ENCODE measurements around the gene TIMM10. TPM values are rescaled to one million over a fixed set of nuclear protein-coding genes. Genes with fewer than 3 reads are reported as not detected.

TIMM10 gene
- total RNA-seq, 1 experiment from 2014 or later: 152 TPM

- Histone ChIP-seq H3K9me3 (ENCODE audit: control insufficient read depth, insufficient read depth, low read depth, low read length) (no peaks in the 10 kb centered on the region), H3K4me1 (ENCODE audit: control insufficient read depth, insufficient read depth, low read length) (peaks cover 6% of the 10 kb centered on the region; the same call in 1 of the 2 replicates), H3K27me3 (ENCODE audit: control insufficient read depth, insufficient read depth, low read length) (no peaks in the 10 kb centered on the region), H3K36me3 (ENCODE audit: control insufficient read depth, insufficient read depth, low read length) (no peaks in the 10 kb centered on the region), H3K4me3 (ENCODE audit: low read depth in 2 of 2, low read length in 2 of 2) (no peak overlapping the region), H3K27ac (ENCODE audit: low read length) (no peak overlapping the region)
- no TSS peak for BruUV-seq (replicated peaks)
- CTCF ChIA-PET: no interaction called here
- no peak for DNase-seq (ENCODE audit: low read depth, low spot score)
- no peak for ATAC-seq
- no peak for TF ChIP-seq REST (IDR thresholded peaks at IDR 0.05; ENCODE audit: insufficient read depth in 1 of 2, low read depth in 2 of 2, low read length in 1 of 2)
- TF ChIP-seq TCF7L2 (IDR thresholded peaks at IDR 0.05; ENCODE audit: low read depth, low read length): no peak
- no peak for TF ChIP-seq POLR2AphosphoS5 (IDR thresholded peaks at IDR 0.05; ENCODE audit: low read depth, low read length)
- TF ChIP-seq SIN3A (IDR thresholded peaks at IDR 0.05; ENCODE audit: borderline replicate concordance, insufficient read depth, low read depth, low read length): no peak
- no peak for TF ChIP-seq CTCF (IDR thresholded peaks at IDR 0.05)
- in situ Hi-C loops (cut with HindIII; ENCODE audit: low pct_unique_long_range_greater_than_20kb, low sequenced_read_pairs): no loop called here
- intact Hi-C loops (cut with micrococcal nuclease; ENCODE audit: unreplicated experiment): no loop called here
- POLR2A ChIA-PET: no interaction called here
Observed at GRCh38 chr11:57500515-57500914, 30.0 kb downstream of the TIMM10 start.

- in situ Hi-C loops (cut with HindIII; ENCODE audit: low pct_unique_long_range_greater_than_20kb, low sequenced_read_pairs) (no loop called here), intact Hi-C loops (cut with micrococcal nuclease; ENCODE audit: unreplicated experiment) (no loop called here)
- H3K9me3 ChIP-seq (ENCODE audit: control insufficient read depth, insufficient read depth, low read depth, low read length): no peaks in the 10 kb centered on the region
- ATAC-seq (peak; percentile 47), DNase-seq (ENCODE audit: low read depth, low spot score) (no peak)
- no peaks in the 10 kb centered on the region for H3K27me3 ChIP-seq (ENCODE audit: control insufficient read depth, insufficient read depth, low read length)
- CTCF ChIA-PET: no interaction called here
- H3K4me1 ChIP-seq (ENCODE audit: control insufficient read depth, insufficient read depth, low read length): peaks cover 6% of the 10 kb centered on the region; the same call in 1 of the 2 replicates
- no peak overlapping the region for H3K27ac ChIP-seq (ENCODE audit: low read length)
- H3K4me3 ChIP-seq (ENCODE audit: low read depth in 2 of 2, low read length in 2 of 2): peak overlapping the region; percentile 33 to 62
- BruUV-seq (replicated peaks): no TSS peak
- TF ChIP-seq REST (IDR thresholded peaks at IDR 0.05; ENCODE audit: insufficient read depth in 1 of 2, low read depth in 2 of 2, low read length in 1 of 2) (no peak), POLR2AphosphoS5 (IDR thresholded peaks at IDR 0.05; ENCODE audit: low read depth, low read length) (no peak), TCF7L2 (IDR thresholded peaks at IDR 0.05; ENCODE audit: low read depth, low read length) (no peak), CTCF (IDR thresholded peaks at IDR 0.05) (no peak), SIN3A (IDR thresholded peaks at IDR 0.05; ENCODE audit: borderline replicate concordance, insufficient read depth, low read depth, low read length) (no peak)
- POLR2A ChIA-PET: no interaction called here
- no peaks in the 10 kb centered on the region for H3K36me3 ChIP-seq (ENCODE audit: control insufficient read depth, insufficient read depth, low read length)
Observed at GRCh38 chr11:57499983-57500461, 30.5 kb downstream of the TIMM10 start.
